ENCODE measurements around the gene ELAVL1. TPM values are rescaled to one million over a fixed set of nuclear protein-coding genes. Genes with fewer than 3 reads are reported as not detected.
"Not testable (repeated sequence)": the region's sequence is repeated elsewhere in the genome, so short reads cannot be mapped to it uniquely, and the experiment has no call there.

The ELAVL1 gene
- polyA plus RNA-seq, 3 donors, result 15.2 to 29.7 (median 16.9) TPM

- 96 to 98% (median 97%) methylated on average over 3 of the region's 3 CpGs for WGBS, 3 donors
- H3K27ac ChIP-seq (ENCODE audit: low read depth, low read length), result not testable (repeated sequence)
These were observed 18.8 kb upstream of the ELAVL1 start for GRCh38 chr19:8024256-8024655.

- 83 to 91% (median 85%) methylated on average over 5 of the region's 5 CpGs for WGBS, 3 donors
- H3K27ac ChIP-seq (ENCODE audit: low read depth, low read length), result no peak overlapping the region
These were observed 17.9 kb upstream of the ELAVL1 start for GRCh38 chr19:8023371-8023770.

- 79 to 83% (median 83%) methylated on average over 13 of the region's 13 CpGs for WGBS, 3 donors
- no peak overlapping the region for H3K27ac ChIP-seq (ENCODE audit: low read depth, low read length)
These were observed 16.8 kb upstream of the ELAVL1 start for GRCh38 chr19:8022275-8022674.

GRCh38 chr19:8021374-8021773 lies 15.9 kb upstream of the ELAVL1 start:
- H3K27ac ChIP-seq (ENCODE audit: low read depth, low read length), result no peak overlapping the region
- WGBS, 3 donors, result 86 to 91% (median 88%) methylated on average over 8 of the region's 8 CpGs

GRCh38 chr19:8020681-8021080 lies 15.2 kb upstream of the ELAVL1 start:
- no peak overlapping the region for H3K27ac ChIP-seq (ENCODE audit: low read depth, low read length)
- 76 to 87% (median 82%) methylated on average over 9 of the region's 9 CpGs for WGBS, 3 donors

GRCh38 chr19:8017808-8018207 lies 12.4 kb upstream of the ELAVL1 start:
- 66 to 73% (median 72%) methylated on average over 14 of the region's 14 CpGs for WGBS, 3 donors
- H3K27ac ChIP-seq (ENCODE audit: low read depth, low read length), result no peak overlapping the region

- no peak overlapping the region for H3K27ac ChIP-seq (ENCODE audit: low read depth, low read length)
- 0 to 1% (median 1%) methylated on average over 45 to 72 of the region's 74 CpGs for WGBS, 3 donors
These were observed 523 bp downstream of the ELAVL1 start for GRCh38 chr19:8004723-8005513.

- 49 to 63% (median 61%) methylated on average over 6 of the region's 6 CpGs for WGBS, 3 donors
- no peak overlapping the region for H3K27ac ChIP-seq (ENCODE audit: low read depth, low read length)
These were observed 1.4 kb downstream of the ELAVL1 start for GRCh38 chr19:8004001-8004400.

- no peak overlapping the region for H3K27ac ChIP-seq (ENCODE audit: low read depth, low read length)
- 8 to 11% (median 8%) methylated on average over 23 to 27 of the region's 27 CpGs for WGBS, 3 donors
These were observed 3.2 kb downstream of the ELAVL1 start for GRCh38 chr19:8001995-8002849.

GRCh38 chr19:8001651-8001994 lies 3.8 kb downstream of the ELAVL1 start:
- WGBS, 3 donors, result 62 to 79% (median 74%) methylated on average over 5 of the region's 5 CpGs
- H3K27ac ChIP-seq (ENCODE audit: low read depth, low read length), result no peak overlapping the region

- WGBS, 3 donors, result 68 to 88% (median 80%) methylated on average over 6 of the region's 6 CpGs
- no peak overlapping the region for H3K27ac ChIP-seq (ENCODE audit: low read depth, low read length)
These were observed 5.0 kb downstream of the ELAVL1 start for GRCh38 chr19:8000298-8001038.

- 84 to 96% (median 96%) methylated on average over 4 of the region's 4 CpGs for WGBS, 3 donors
These were observed 6.1 kb downstream of the ELAVL1 start for GRCh38 chr19:7999376-7999775.

GRCh38 chr19:7997809-7998480 lies 7.5 kb downstream of the ELAVL1 start:
- H3K27ac ChIP-seq (ENCODE audit: low read depth, low read length), result no peak overlapping the region
- 65 to 70% (median 69%) methylated on average over 12 of the region's 12 CpGs for WGBS, 3 donors

More at GRCh38 chr19:7999376-7999775, 6.1 kb downstream of the ELAVL1 start:
- H3K27ac ChIP-seq (ENCODE audit: low read depth, low read length), result no peak overlapping the region

- WGBS, 3 donors, result 76 to 99% (median 97%) methylated on average over 3 of the region's 3 CpGs
- H3K27ac ChIP-seq (ENCODE audit: low read depth, low read length), result no peak overlapping the region
These were observed 8.6 kb downstream of the ELAVL1 start for GRCh38 chr19:7996883-7997282.

GRCh38 chr19:7995810-7996158 lies 9.7 kb downstream of the ELAVL1 start:
- 96 to 100% (median 96%) methylated on average over 3 of the region's 3 CpGs for WGBS, 3 donors
- no peak overlapping the region for H3K27ac ChIP-seq (ENCODE audit: low read depth, low read length)

- H3K27ac ChIP-seq (ENCODE audit: low read depth, low read length), result no peak overlapping the region
- WGBS, 3 donors, result 73 to 80% (median 78%) methylated on average over 9 of the region's 9 CpGs
These were observed 10.3 kb downstream of the ELAVL1 start for GRCh38 chr19:7994928-7995809.

- WGBS, 3 donors, result 81 to 86% (median 83%) methylated on average over 6 of the region's 6 CpGs
- H3K27ac ChIP-seq (ENCODE audit: low read depth, low read length), result no peak overlapping the region
These were observed 11.3 kb downstream of the ELAVL1 start for GRCh38 chr19:7994114-7994513.

GRCh38 chr19:7993560-7993959 lies 11.9 kb downstream of the ELAVL1 start:
- no peak overlapping the region for H3K27ac ChIP-seq (ENCODE audit: low read depth, low read length)
- 72 to 81% (median 80%) methylated on average over 11 of the region's 11 CpGs for WGBS, 3 donors

Data from adipose tissue (tissue), 3 donors.